Thyroid gland (tissue), 4 donors: Measurements from ENCODE around the gene AKR1B15.

ENCODE experiments used
- POLR2A ChIP-seq, 2 donors: fragments of 450-650 bp; IDR thresholded peaks; one replicate each; pipeline ENCODE4 v1.6.1; 2017; ENCODE audit warnings: antibody characterized with exemption in 2 of 2, mild to moderate bottlenecking in 2 of 2, moderate library complexity in 1 of 2
- TF ChIP-seq, protein P1 (sequence below), 6 experiments: fragments of 200-600 bp in 3 of 6; fragments of 450-650 bp in 3 of 6; sonication (generic) in 3 of 6; IDR thresholded peaks; one replicate each; pipeline ENCODE4 v1.5.1; 2016 to 2019; ENCODE audit warnings: antibody characterized with exemption in 6 of 6, mild to moderate bottlenecking in 2 of 6, inconsistent platforms in 1 of 6, moderate library complexity in 1 of 6

- TF ChIP-seq, protein P1, sequence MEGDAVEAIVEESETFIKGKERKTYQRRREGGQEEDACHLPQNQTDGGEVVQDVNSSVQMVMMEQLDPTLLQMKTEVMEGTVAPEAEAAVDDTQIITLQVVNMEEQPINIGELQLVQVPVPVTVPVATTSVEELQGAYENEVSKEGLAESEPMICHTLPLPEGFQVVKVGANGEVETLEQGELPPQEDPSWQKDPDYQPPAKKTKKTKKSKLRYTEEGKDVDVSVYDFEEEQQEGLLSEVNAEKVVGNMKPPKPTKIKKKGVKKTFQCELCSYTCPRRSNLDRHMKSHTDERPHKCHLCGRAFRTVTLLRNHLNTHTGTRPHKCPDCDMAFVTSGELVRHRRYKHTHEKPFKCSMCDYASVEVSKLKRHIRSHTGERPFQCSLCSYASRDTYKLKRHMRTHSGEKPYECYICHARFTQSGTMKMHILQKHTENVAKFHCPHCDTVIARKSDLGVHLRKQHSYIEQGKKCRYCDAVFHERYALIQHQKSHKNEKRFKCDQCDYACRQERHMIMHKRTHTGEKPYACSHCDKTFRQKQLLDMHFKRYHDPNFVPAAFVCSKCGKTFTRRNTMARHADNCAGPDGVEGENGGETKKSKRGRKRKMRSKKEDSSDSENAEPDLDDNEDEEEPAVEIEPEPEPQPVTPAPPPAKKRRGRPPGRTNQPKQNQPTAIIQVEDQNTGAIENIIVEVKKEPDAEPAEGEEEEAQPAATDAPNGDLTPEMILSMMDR (IDR thresholded peaks at IDR 0.05), result no peak
- no peak for TF ChIP-seq POLR2A (IDR thresholded peaks at IDR 0.05)
These were observed 25.4 kb downstream of the AKR1B15 start for GRCh38 chr7:134574322-134574721.
